Nephron progenitor cell (in vitro differentiated cells): ENCODE measurements around the gene HOXA7.

Experiments used
- DNase-seq: peaks from one replicate; pipeline ENCODE4 v3.0.0; 2021
- H3K27ac Mint-ChIP-seq: 2 replicates; pipeline ENCODE4 v1.8.0; 2021; ENCODE audit warnings: mild to moderate bottlenecking, moderate library complexity, mixed read lengths
- H3K27me3 Mint-ChIP-seq: 2 replicates; pipeline ENCODE4 v1.8.0; 2021; ENCODE audit warnings: mild to moderate bottlenecking, low read depth, mixed read lengths; ENCODE audit not compliant: poor library complexity
- H3K36me3 Mint-ChIP-seq: 2 replicates; pipeline ENCODE4 v1.8.0; 2021; ENCODE audit warnings: low read depth, mixed read lengths
- H3K4me1 Mint-ChIP-seq: 2 replicates; pipeline ENCODE4 v1.8.0; 2021; ENCODE audit warnings: mixed read lengths
- H3K4me3 Mint-ChIP-seq: 2 replicates; pipeline ENCODE4 v1.8.0; 2021; ENCODE audit warnings: mild to moderate bottlenecking, moderate library complexity, mixed read lengths
- H3K9me3 Mint-ChIP-seq: 2 replicates; pipeline ENCODE4 v1.8.0; 2021; ENCODE audit warnings: mild to moderate bottlenecking, moderate library complexity, mixed read lengths
- CTCF ChIP-seq: fragments of 200-600 bp; sonication (generic); IDR thresholded peaks from 2 replicates; pipeline ENCODE4 v1.5.0; 2021; ENCODE audit warnings: antibody characterized with exemption

HOXA7 gene

GRCh38 chr7:27146491-27147198 lies 9.8 kb downstream of the HOXA7 start:
- peaks cover 44% of the 10 kb centered on the region for H3K4me1 Mint-ChIP-seq
- no peak for TF ChIP-seq CTCF
- DNase-seq = peak; percentile 50
- peaks cover 17% of the 10 kb centered on the region for H3K27me3 Mint-ChIP-seq
- H3K36me3 Mint-ChIP-seq = peaks cover 95% of the 10 kb centered on the region
- peak overlapping the region; percentile 99 for H3K27ac Mint-ChIP-seq
- peaks cover 3% of the 10 kb centered on the region for H3K9me3 Mint-ChIP-seq
- H3K4me3 Mint-ChIP-seq = peak overlapping the region; percentile 97

GRCh38 chr7:27145914-27146412 lies 10.5 kb downstream of the HOXA7 start:
- peaks cover 51% of the 10 kb centered on the region for H3K4me1 Mint-ChIP-seq
- peak overlapping the region; percentile 99 for H3K27ac Mint-ChIP-seq
- H3K4me3 Mint-ChIP-seq = peak overlapping the region; percentile 97
- H3K36me3 Mint-ChIP-seq = peaks cover 95% of the 10 kb centered on the region
- H3K27me3 Mint-ChIP-seq = peaks cover 17% of the 10 kb centered on the region
- no peak for TF ChIP-seq CTCF
- DNase-seq = no peak
- H3K9me3 Mint-ChIP-seq = no peaks in the 10 kb centered on the region

- no peak for TF ChIP-seq CTCF
- peaks cover 17% of the 10 kb centered on the region for H3K27me3 Mint-ChIP-seq
- DNase-seq = peak; percentile 49
- peak overlapping the region; percentile 99 for H3K27ac Mint-ChIP-seq
- H3K4me3 Mint-ChIP-seq = peak overlapping the region; percentile 97
- H3K4me1 Mint-ChIP-seq = peaks cover 51% of the 10 kb centered on the region
- H3K9me3 Mint-ChIP-seq = no peaks in the 10 kb centered on the region
- H3K36me3 Mint-ChIP-seq = peaks cover 95% of the 10 kb centered on the region
These were observed 11.1 kb downstream of the HOXA7 start for GRCh38 chr7:27145165-27145913.

GRCh38 chr7:27144781-27145164 lies 11.7 kb downstream of the HOXA7 start:
- TF ChIP-seq CTCF = no peak
- Mint-ChIP-seq H3K9me3 (no peaks in the 10 kb centered on the region), H3K27me3 (peaks cover 17% of the 10 kb centered on the region), H3K4me3 (peak overlapping the region; percentile 97), H3K27ac (peak overlapping the region; percentile 99), H3K36me3 (peaks cover 95% of the 10 kb centered on the region), H3K4me1 (peaks cover 51% of the 10 kb centered on the region)
- DNase-seq = peak; percentile 42

- peaks cover 92% of the 10 kb centered on the region for H3K36me3 Mint-ChIP-seq
- H3K9me3 Mint-ChIP-seq = no peaks in the 10 kb centered on the region
- peak overlapping the region; percentile 99 for H3K27ac Mint-ChIP-seq
- no peak for DNase-seq
- peaks cover 51% of the 10 kb centered on the region for H3K4me1 Mint-ChIP-seq
- TF ChIP-seq CTCF = peak; percentile 6
- H3K27me3 Mint-ChIP-seq = peaks cover 17% of the 10 kb centered on the region
- H3K4me3 Mint-ChIP-seq = peak overlapping the region; percentile 97
These were observed 12.3 kb downstream of the HOXA7 start for GRCh38 chr7:27143950-27144780.
